Osteoblast (primary cell): ENCODE measurements around the gene BORCS5. TPM values are rescaled to one million over a fixed set of nuclear protein-coding genes. Genes with fewer than 3 reads are reported as not detected.
A peak's percentile ranks its signal among the peaks of the same experiment; 100 is the strongest.
"Not testable (repeated sequence)": the region's sequence is repeated elsewhere in the genome, so short reads cannot be mapped to it uniquely, and the experiment has no call there.

Experiments
- DNase-seq: peaks from one replicate; pipeline ENCODE4 v3.0.0; 2011; ENCODE audit warnings: low spot score, mixed read lengths; ENCODE audit not compliant: insufficient read length; ENCODE audit errors: missing footprints
- H2AFZ ChIP-seq: 2 replicates; pipeline ENCODE4 v1.6.0; 2011; ENCODE audit warnings: mild to moderate bottlenecking, low read length
- H3K27ac ChIP-seq: 2 replicates; pipeline ENCODE4 v1.5.1; 2011; ENCODE audit warnings: mild to moderate bottlenecking, low read depth, low read length, moderate library complexity
- H3K27me3 ChIP-seq: 2 replicates; pipeline ENCODE4 v1.6.0; 2012; ENCODE audit warnings: mild to moderate bottlenecking, control low read depth, inconsistent platforms, low read length, moderate library complexity; ENCODE audit not compliant: insufficient read depth
- H3K36me3 ChIP-seq: 2 replicates; pipeline ENCODE4 v1.5.1; 2011; ENCODE audit warnings: mild to moderate bottlenecking, low read length, control low read depth, moderate library complexity; ENCODE audit not compliant: insufficient read depth
- H3K4me1 ChIP-seq: 2 replicates; pipeline ENCODE4 v1.5.1; 2011; ENCODE audit warnings: mild to moderate bottlenecking, low read length, control low read depth, moderate library complexity; ENCODE audit not compliant: insufficient read depth
- H3K4me2 ChIP-seq: 2 replicates; pipeline ENCODE4 v1.6.0; 2011; ENCODE audit warnings: mild to moderate bottlenecking, low read length; ENCODE audit not compliant: insufficient read depth
- H3K4me3 ChIP-seq: fragments of 200-600 bp; sonication (generic); 3 replicates; pipeline ENCODE4 v1.5.1; 2012; ENCODE audit warnings: mild to moderate bottlenecking, low read length, inconsistent platforms; ENCODE audit not compliant: insufficient read depth
- H3K79me2 ChIP-seq: 2 replicates; pipeline ENCODE4 v1.6.0; 2012; ENCODE audit warnings: mild to moderate bottlenecking, low read length, control low read depth, inconsistent platforms; ENCODE audit not compliant: insufficient read depth
- H3K9me3 ChIP-seq: 2 replicates; pipeline ENCODE4 v1.5.1; 2011; ENCODE audit warnings: low read depth, low read length, control low read depth
- H4K20me1 ChIP-seq: 2 replicates; pipeline ENCODE4 v1.6.0; 2012; ENCODE audit warnings: mild to moderate bottlenecking, low read length, control low read depth; ENCODE audit not compliant: insufficient read depth
- CTCF ChIP-seq: IDR thresholded peaks from 2 replicates; pipeline ENCODE4 v1.5.1; 2011; ENCODE audit warnings: mild to moderate bottlenecking, low read depth, low read length, moderate library complexity; ENCODE audit errors: extremely low read depth
- total RNA-seq: library from RNA; depleted of rRNA; stranded (reverse); fragments of >200 nt; gene quantifications from 2 replicates; pipeline ENCODE4 v1.2.3, GENCODE V29; 2012

The BORCS5 gene
- total RNA-seq, result 14.8 and 20.0 TPM in 2 replicates

GRCh38 chr12:12356896-12357718, at the start of gene BORCS5:
TSS of gene BORCS5 (plus strand) at chr12:12357078. CDS start at chr12:12357452, 374 bp downstream.
- Histone ChIP-seq H3K4me2 (peak within 1 kb of the TSS; percentile 75), H3K79me2 (peaks cover 40% of the 10 kb centered on the region), H3K4me3 (peak within 1 kb of the TSS; percentile 98), H4K20me1 (no peaks in the 10 kb centered on the region), H3K27ac (peak within 1 kb of the TSS; percentile 91), H3K36me3 (no peaks in the 10 kb centered on the region), H3K27me3 (no peaks in the 10 kb centered on the region), H3K4me1 (peaks cover 11% of the 10 kb centered on the region), H3K9me3 (no peaks in the 10 kb centered on the region), H2AFZ (peak within 1 kb of the TSS; percentile 87)
- DNase-seq, result peak; percentile 96
- TF ChIP-seq CTCF, result no peak

GRCh38 chr12:12310695-12311094, 46.2 kb upstream of the BORCS5 start:
- H3K36me3 ChIP-seq, H3K27me3 ChIP-seq, H3K4me3 ChIP-seq, H3K79me2 ChIP-seq, H3K9me3 ChIP-seq, DNase-seq, H4K20me1 ChIP-seq, H3K4me1 ChIP-seq, H3K27ac ChIP-seq, H2AFZ ChIP-seq, H3K4me2 ChIP-seq: not testable (repeated sequence)

GRCh38 chr12:12315838-12316237, 41.0 kb upstream of the BORCS5 start:
- Histone ChIP-seq H2AFZ (no peak overlapping the region), H3K9me3 (no peaks in the 10 kb centered on the region), H3K4me1 (peaks cover 15% of the 10 kb centered on the region), H3K4me3 (no peak overlapping the region), H3K79me2 (no peaks in the 10 kb centered on the region), H3K36me3 (no peaks in the 10 kb centered on the region), H4K20me1 (no peaks in the 10 kb centered on the region), H3K4me2 (no peak overlapping the region), H3K27ac (no peak overlapping the region), H3K27me3 (no peaks in the 10 kb centered on the region)
- no peak for TF ChIP-seq CTCF
- DNase-seq, result no peak

GRCh38 chr12:12319451-12320183, 37.3 kb upstream of the BORCS5 start:
- Histone ChIP-seq H3K4me1 (peaks cover 25% of the 10 kb centered on the region), H2AFZ (peak overlapping the region; percentile 79), H3K27me3 (no peaks in the 10 kb centered on the region), H3K4me2 (peak overlapping the region; percentile 73), H3K79me2 (no peaks in the 10 kb centered on the region), H3K36me3 (no peaks in the 10 kb centered on the region), H4K20me1 (no peaks in the 10 kb centered on the region), H3K9me3 (no peaks in the 10 kb centered on the region), H3K4me3 (peak overlapping the region; percentile 53), H3K27ac (no peak overlapping the region)
- TF ChIP-seq CTCF, result no peak
- peak; percentile 78 for DNase-seq
